Astrocyte of the cerebellum (primary cell): ENCODE data around the gene PLXNC1.

Source experiments
- DNase-seq: peaks from one replicate; pipeline ENCODE4 v3.0.0-alpha.2; 2011; ENCODE audit warnings: low read depth
- H3K4me3 ChIP-seq: 2 replicates; pipeline ENCODE4 v1.5.1; 2011; ENCODE audit warnings: mild to moderate bottlenecking, low read depth, low read length, moderate library complexity
- CTCF ChIP-seq: IDR thresholded peaks from 2 replicates; pipeline ENCODE4 v1.5.1; 2012; ENCODE audit warnings: low read length, low read depth, moderate library complexity, mild to moderate bottlenecking; ENCODE audit errors: missing control alignments
- in situ Hi-C: cut with HindIII; loops from 2 replicates; pipeline ENCODE4 v1.10.0; 2017; ENCODE audit warnings: low sequenced_read_pairs

PLXNC1 gene

GRCh38 chr12:94103986-94104385 lies 44.4 kb upstream of the PLXNC1 start:
- no peak for TF ChIP-seq CTCF
- H3K4me3 ChIP-seq = no peak overlapping the region
- in situ Hi-C loops = no loop called here
- DNase-seq = no peak

GRCh38 chr12:94107910-94108309 lies 40.5 kb upstream of the PLXNC1 start:
- in situ Hi-C loops = no loop called here
- no peak for DNase-seq
- no peak for TF ChIP-seq CTCF

GRCh38 chr12:94109160-94109559 lies 39.2 kb upstream of the PLXNC1 start:
- TF ChIP-seq CTCF = no peak
- in situ Hi-C loops = no loop called here
- H3K4me3 ChIP-seq = no peak overlapping the region
- no peak for DNase-seq

More at GRCh38 chr12:94107910-94108309, 40.5 kb upstream of the PLXNC1 start:
- H3K4me3 ChIP-seq = no peak overlapping the region

GRCh38 chr12:94110258-94110657 lies 38.1 kb upstream of the PLXNC1 start:
- H3K4me3 ChIP-seq = no peak overlapping the region
- TF ChIP-seq CTCF = no peak
- in situ Hi-C loops = no loop called here
- no peak for DNase-seq

- no peak overlapping the region for H3K4me3 ChIP-seq
- no peak for DNase-seq
- no peak for TF ChIP-seq CTCF
- in situ Hi-C loops = no loop called here
These were observed 37.1 kb upstream of the PLXNC1 start for GRCh38 chr12:94111302-94111701.

GRCh38 chr12:94112121-94112520 lies 36.3 kb upstream of the PLXNC1 start:
- TF ChIP-seq CTCF = no peak
- in situ Hi-C loops = no loop called here
- H3K4me3 ChIP-seq = no peak overlapping the region
- DNase-seq = no peak

- no peak for DNase-seq
These were observed 34.2 kb upstream of the PLXNC1 start for GRCh38 chr12:94114166-94114565.

More at GRCh38 chr12:94114166-94114565, 34.2 kb upstream of the PLXNC1 start:
- H3K4me3 ChIP-seq = no peak overlapping the region
- in situ Hi-C loops = no loop called here
- no peak for TF ChIP-seq CTCF
